SKM-1 (cell line): Measurements from ENCODE around the gene KCNF1.

Experiments used
- DNase-seq: peaks from one replicate; lab custom pipeline; 2025; ENCODE audit not compliant: unreplicated experiment; lab: John Stamatoyannopoulos, UW

The KCNF1 gene

GRCh38 chr2:10961490-10961875, 49.7 kb downstream of the KCNF1 start:
- DNase-seq, result no peak

GRCh38 chr2:10962004-10962403, 50.3 kb downstream of the KCNF1 start:
- DNase-seq, result no peak

- no peak for DNase-seq
These were observed 51.4 kb downstream of the KCNF1 start for GRCh38 chr2:10963155-10963554.
